HL-60/S4 (cell line): ENCODE measurements around the gene SNX8.

Experiments
- in situ Hi-C: fragments of 300-500 bp; cut with MboI; formaldehyde crosslinking; loops from 2 replicates; pipeline ENCODE4 v1.14.3; 2022; ENCODE audit warnings: low sequenced_read_pairs

SNX8 gene

GRCh38 chr7:2314209-2314955 lies at the start of gene SNX8:
Gene SNX8 (minus strand): TSS chr7:2314441. CDS start chr7:2314421, 20 bp downstream.
- in situ Hi-C loops: no loop called here

- in situ Hi-C loops: no loop called here
These were observed 48.3 kb upstream of the SNX8 start for GRCh38 chr7:2362385-2363088.

GRCh38 chr7:2360796-2361195 lies 46.6 kb upstream of the SNX8 start:
- in situ Hi-C loops: no loop called here

- in situ Hi-C loops: no loop called here
These were observed 45.4 kb upstream of the SNX8 start for GRCh38 chr7:2359610-2360009.

- in situ Hi-C loops: no loop called here
These were observed 44.8 kb upstream of the SNX8 start for GRCh38 chr7:2358968-2359527.

GRCh38 chr7:2357571-2357970 lies 43.3 kb upstream of the SNX8 start:
- in situ Hi-C loops: no loop called here

- in situ Hi-C loops: no loop called here
These were observed 42.9 kb upstream of the SNX8 start for GRCh38 chr7:2357165-2357564.

- in situ Hi-C loops: no loop called here
These were observed 41.4 kb upstream of the SNX8 start for GRCh38 chr7:2355705-2356008.

GRCh38 chr7:2354939-2355704 lies 40.9 kb upstream of the SNX8 start:
- in situ Hi-C loops: no loop called here

- in situ Hi-C loops: no loop called here
These were observed 40.1 kb upstream of the SNX8 start, which contains the start of gene EIF3B for GRCh38 chr7:2354186-2354938. Gene EIF3B (plus strand): TSS chr7:2354827. CDS start chr7:2354922, 95 bp downstream.

GRCh38 chr7:2353936-2354185 lies 39.6 kb upstream of the SNX8 start:
- in situ Hi-C loops: no loop called here

GRCh38 chr7:2353113-2353935 lies 39.1 kb upstream of the SNX8 start:
- in situ Hi-C loops: no loop called here

- in situ Hi-C loops: no loop called here
These were observed 36.6 kb upstream of the SNX8 start for GRCh38 chr7:2350861-2351260.

- in situ Hi-C loops: no loop called here
These were observed 35.8 kb upstream of the SNX8 start for GRCh38 chr7:2350055-2350454.

- in situ Hi-C loops: loop anchor here (25.0 kb wide), 1 partner anchor 560 kb away; no protein-coding TSS in a partner anchor
These were observed 33.3 kb upstream of the SNX8 start for GRCh38 chr7:2347351-2348063.

GRCh38 chr7:2336626-2337299 lies 22.5 kb upstream of the SNX8 start:
- in situ Hi-C loops: loop anchor here (25.0 kb wide), 1 partner anchor 549 kb away; no protein-coding TSS in a partner anchor

GRCh38 chr7:2332606-2333231 lies 18.5 kb upstream of the SNX8 start:
- in situ Hi-C loops: loop anchor here (25.0 kb wide), 1 partner anchor 545 kb away; no protein-coding TSS in a partner anchor

GRCh38 chr7:2331707-2332106 lies 17.5 kb upstream of the SNX8 start:
- in situ Hi-C loops: loop anchor here (25.0 kb wide), 1 partner anchor 544 kb away; no protein-coding TSS in a partner anchor
